Right renal cortex interstitium (tissue), 3 donors: ENCODE results near the gene CEACAM1. TPM values are rescaled to one million over a fixed set of nuclear protein-coding genes. Genes with fewer than 3 reads are reported as not detected.

Source experiments
- polyA plus RNA-seq, 3 donors: library from polyadenylated mRNA; unstranded; fragments of 120-200 nt; gene quantifications; one replicate each; pipeline ENCODE4 v1.2.1, GENCODE V29; 2013; ENCODE audit not compliant: insufficient read length in 3 of 3

Gene CEACAM1
- polyA plus RNA-seq, 3 donors = 8.8 to 10.0 (median 9.7) TPM

Other genes with a start within 250 kb of the CEACAM1 start
- 1 to 10 TPM in 2 of 3 donors, under 1 TPM in 1; 0.86 to 1.6 (median 1.3) TPM for gene PRR19, start 226.3 kb downstream of the CEACAM1 start, polyA plus RNA-seq
- 10 to 100 TPM; 77.1 to 83.4 (median 80.5) TPM for gene PAFAH1B3, start 225.9 kb downstream of the CEACAM1 start, polyA plus RNA-seq
- gene TMEM145, start 215.2 kb downstream of the CEACAM1 start, polyA plus RNA-seq = under 1 TPM; 0.61 to 0.97 (median 0.72) TPM
- gene MEGF8, start 202.8 kb downstream of the CEACAM1 start, polyA plus RNA-seq = 10 to 100 TPM; 36.3 to 37.9 (median 36.7) TPM
- gene CNFN, start 138.2 kb downstream of the CEACAM1 start, polyA plus RNA-seq = 1 to 10 TPM in 1 of 3 donors, under 1 TPM in 2; 0.94 to 1.4 (median 0.96) TPM
- gene LIPE, start 101.1 kb downstream of the CEACAM1 start, polyA plus RNA-seq = 10 to 100 TPM in 1 of 3 donors, 1 to 10 TPM in 2; 8.2 to 11.4 (median 9.1) TPM
- under 1 TPM in 2 of 3 donors, not detected in 1; 0.17 to 0.23 TPM for gene CXCL17, start 85.5 kb downstream of the CEACAM1 start, polyA plus RNA-seq
- under 1 TPM in 1 of 3 donors, not detected in 2; 0.21 TPM for gene CEACAM8, start 66.4 kb upstream of the CEACAM1 start, polyA plus RNA-seq
- gene PSG3, start 212.0 kb upstream of the CEACAM1 start, polyA plus RNA-seq = under 1 TPM in 2 of 3 donors, not detected in 1; 0.21 to 0.46 TPM
- not detected for gene PSG8, start 237.2 kb upstream of the CEACAM1 start, polyA plus RNA-seq